KG1 (cell line): ENCODE data around the gene THSD4.

Experiments
- DNase-seq: peaks from one replicate; lab custom pipeline; 2025; lab: John Stamatoyannopoulos, UW

The THSD4 gene

GRCh38 chr15:71114887-71115566, at the start of gene THSD4:
Gene THSD4 (plus strand): TSS chr15:71115471.
- peak; percentile 24 for DNase-seq

GRCh38 chr15:71066983-71067382, 48.3 kb upstream of the THSD4 start:
- DNase-seq: no peak

- DNase-seq: no peak
Measured at GRCh38 chr15:71069693-71070092, 45.6 kb upstream of the THSD4 start.

GRCh38 chr15:71071529-71071928, 43.7 kb upstream of the THSD4 start:
- no peak for DNase-seq

GRCh38 chr15:71072423-71072822, 42.8 kb upstream of the THSD4 start:
- no peak for DNase-seq

- DNase-seq: no peak
Measured at GRCh38 chr15:71078506-71079207, 36.6 kb upstream of the THSD4 start.

GRCh38 chr15:71079208-71080044, 35.8 kb upstream of the THSD4 start:
- no peak for DNase-seq

GRCh38 chr15:71080166-71080565, 35.1 kb upstream of the THSD4 start:
- DNase-seq: no peak

GRCh38 chr15:71080705-71081104, 34.6 kb upstream of the THSD4 start:
- no peak for DNase-seq

- no peak for DNase-seq
Measured at GRCh38 chr15:71082803-71083202, 32.5 kb upstream of the THSD4 start.

GRCh38 chr15:71083349-71083748, 31.9 kb upstream of the THSD4 start:
- DNase-seq: no peak

- no peak for DNase-seq
Measured at GRCh38 chr15:71084264-71084663, 31.0 kb upstream of the THSD4 start.

- no peak for DNase-seq
Measured at GRCh38 chr15:71085809-71086208, 29.5 kb upstream of the THSD4 start.

GRCh38 chr15:71088155-71088554, 27.1 kb upstream of the THSD4 start:
- DNase-seq: no peak

GRCh38 chr15:71088683-71089082, 26.6 kb upstream of the THSD4 start:
- no peak for DNase-seq

GRCh38 chr15:71089801-71090200, 25.5 kb upstream of the THSD4 start:
- DNase-seq: no peak

GRCh38 chr15:71091601-71092000, 23.7 kb upstream of the THSD4 start:
- no peak for DNase-seq

- DNase-seq: no peak
Measured at GRCh38 chr15:71092056-71092600, 23.1 kb upstream of the THSD4 start.

GRCh38 chr15:71093054-71094024, 21.9 kb upstream of the THSD4 start:
- DNase-seq: no peak

- no peak for DNase-seq
Measured at GRCh38 chr15:71094137-71094536, 21.1 kb upstream of the THSD4 start.

GRCh38 chr15:71096676-71097075, 18.6 kb upstream of the THSD4 start:
- no peak for DNase-seq
